Transverse colon (tissue), 4 donors: ENCODE measurements around the gene ENOX1. TPM values are rescaled to one million over a fixed set of nuclear protein-coding genes. Genes with fewer than 3 reads are reported as not detected.

Experiments used
- DNase-seq: peaks from one replicate; pipeline ENCODE4 v3.0.0-alpha.2; 2019
- H3K27ac ChIP-seq, 4 donors: fragments of 200-600 bp; sonication (generic); 2 replicates each; pipeline ENCODE4 v1.5.1; 2016 to 2018; ENCODE audit warnings: inconsistent platforms in 4 of 4
- H3K27me3 ChIP-seq: fragments of 200-600 bp; sonication (generic); 2 replicates; pipeline ENCODE4 v1.5.1; 2017; ENCODE audit warnings: inconsistent platforms
- H3K36me3 ChIP-seq, 4 donors: fragments of 200-600 bp; sonication (generic); 2 replicates each; pipeline ENCODE4 v1.5.1; 2017 to 2019; ENCODE audit warnings: inconsistent platforms in 4 of 4
- H3K4me1 ChIP-seq, 4 donors: fragments of 200-600 bp; sonication (generic); 2 replicates each; pipeline ENCODE4 v1.5.1; 2017 to 2020; ENCODE audit warnings: inconsistent platforms in 4 of 4
- H3K4me3 ChIP-seq, 4 donors: fragments of 200-600 bp; sonication (generic); 1 replicate in 1 of 4; 2 replicates in 3 of 4; pipeline versions ENCODE4 v1.5.1 to v1.6.1; 2017 to 2019; ENCODE audit warnings: inconsistent platforms in 4 of 4
- H3K9me3 ChIP-seq, 2 donors: fragments of 200-600 bp; sonication (generic); 2 replicates each; pipeline ENCODE4 v1.5.1; 2017 to 2019; ENCODE audit warnings: inconsistent platforms in 2 of 2
- EP300 ChIP-seq: sonication (generic); formaldehyde crosslinking; IDR thresholded peaks from one replicate; pipeline ENCODE4 v1.6.1; 2017; ENCODE audit warnings: antibody characterized with exemption, low read depth
- POLR2A ChIP-seq: fragments of 450-650 bp; IDR thresholded peaks from one replicate; pipeline ENCODE4 v1.6.1; 2016; ENCODE audit warnings: antibody characterized with exemption, mild to moderate bottlenecking, moderate library complexity
- POLR2AphosphoS5 ChIP-seq, 3 donors: sonication (generic); formaldehyde crosslinking; IDR thresholded peaks; one replicate each; pipeline ENCODE4 v1.6.1; 2016; ENCODE audit warnings: antibody characterized with exemption in 3 of 3
- WGBS, 2 donors: methylation state at CpG; one replicate each; pipeline ENCODE4 v1.1.5; 2018; ENCODE audit warnings: low coverage in 1 of 2; 5-methylcytosine and 5-hydroxymethylcytosine counted together
- in situ Hi-C, 4 donors: fragments of 200-750 bp; cut with MboI; loops; one replicate each; pipeline versions ENCODE4 v1.15.0 to v1.15.1; 2017; ENCODE audit warnings: low sequenced_read_pairs in 3 of 4, low pct_ligation_motif_present in 1 of 4, low pct_unique_long_range_greater_than_20kb in 1 of 4
- intact Hi-C: fragments of 100-400 bp; cut with DNase I; formaldehyde crosslinking; loops from one replicate; pipeline ENCODE4 v1.15.1; 2023; ENCODE audit warnings: low total_unique reads
- total RNA-seq, 4 donors: library from RNA; depleted of rRNA; stranded (reverse); fragments of >200 nt; gene quantifications; one replicate each; pipeline ENCODE4 v1.1.0, GENCODE V29; 2016
- TF ChIP-seq, protein P1 (sequence below), 5 experiments: fragments of 200-600 bp in 3 of 5; fragments of 450-650 bp in 2 of 5; sonication (generic) in 3 of 5; IDR thresholded peaks; 1 replicate in 2 of 5; 2 replicates in 3 of 5; pipeline ENCODE4 v1.5.1; 2016 to 2017; ENCODE audit warnings: antibody characterized with exemption in 5 of 5, inconsistent platforms in 3 of 5, mild to moderate bottlenecking in 2 of 5, moderate library complexity in 1 of 5

ENOX1 gene
- total RNA-seq, 4 donors from 2014 or later: 1.5 to 6.4 (median 2.2) TPM

GRCh38 chr13:43688227-43688907 lies 98.4 kb downstream of the ENOX1 start:
- peaks cover 0 to 9% (median under 1%) of the 10 kb centered on the region in 4 donors for H3K4me1 ChIP-seq
- intact Hi-C loops: no loop called here
- 75 to 90% methylated on average over 2 to 3 of the region's 3 CpGs for WGBS, 2 donors

GRCh38 chr13:43687038-43687437 lies 99.7 kb downstream of the ENOX1 start:
- no peak for TF ChIP-seq EP300
- TF ChIP-seq, protein P1, sequence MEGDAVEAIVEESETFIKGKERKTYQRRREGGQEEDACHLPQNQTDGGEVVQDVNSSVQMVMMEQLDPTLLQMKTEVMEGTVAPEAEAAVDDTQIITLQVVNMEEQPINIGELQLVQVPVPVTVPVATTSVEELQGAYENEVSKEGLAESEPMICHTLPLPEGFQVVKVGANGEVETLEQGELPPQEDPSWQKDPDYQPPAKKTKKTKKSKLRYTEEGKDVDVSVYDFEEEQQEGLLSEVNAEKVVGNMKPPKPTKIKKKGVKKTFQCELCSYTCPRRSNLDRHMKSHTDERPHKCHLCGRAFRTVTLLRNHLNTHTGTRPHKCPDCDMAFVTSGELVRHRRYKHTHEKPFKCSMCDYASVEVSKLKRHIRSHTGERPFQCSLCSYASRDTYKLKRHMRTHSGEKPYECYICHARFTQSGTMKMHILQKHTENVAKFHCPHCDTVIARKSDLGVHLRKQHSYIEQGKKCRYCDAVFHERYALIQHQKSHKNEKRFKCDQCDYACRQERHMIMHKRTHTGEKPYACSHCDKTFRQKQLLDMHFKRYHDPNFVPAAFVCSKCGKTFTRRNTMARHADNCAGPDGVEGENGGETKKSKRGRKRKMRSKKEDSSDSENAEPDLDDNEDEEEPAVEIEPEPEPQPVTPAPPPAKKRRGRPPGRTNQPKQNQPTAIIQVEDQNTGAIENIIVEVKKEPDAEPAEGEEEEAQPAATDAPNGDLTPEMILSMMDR (IDR thresholded peaks at IDR 0.05): no peak
- TF ChIP-seq POLR2A: no peak
- TF ChIP-seq POLR2AphosphoS5 (IDR thresholded peaks at IDR 0.05): no peak
- in situ Hi-C loops (no loop called here), intact Hi-C loops (no loop called here)
- peaks cover 0 to 15% (median 3%) of the 10 kb centered on the region in 4 donors for H3K4me1 ChIP-seq
- no peak overlapping the region for H3K4me3 ChIP-seq
- H3K27me3 ChIP-seq: no peaks in the 10 kb centered on the region
- H3K36me3 ChIP-seq: no peaks in the 10 kb centered on the region
- DNase-seq: no peak
- WGBS, 2 donors: 76 to 80% methylated on average over 4 of the region's 4 CpGs
- no peaks in the 10 kb centered on the region for H3K9me3 ChIP-seq
- H3K27ac ChIP-seq: peak overlapping the region in 3 of 4 donors; percentile 32 to 70 (median 53)

More at GRCh38 chr13:43688227-43688907, 98.4 kb downstream of the ENOX1 start:
- DNase-seq: no peak
- no peaks in the 10 kb centered on the region for H3K36me3 ChIP-seq
- TF ChIP-seq POLR2AphosphoS5 (IDR thresholded peaks at IDR 0.05) (no peak), POLR2A (no peak), EP300 (no peak)
- TF ChIP-seq, protein P1 (IDR thresholded peaks at IDR 0.05): no peak
- H3K9me3 ChIP-seq: no peaks in the 10 kb centered on the region
- no peak overlapping the region for H3K4me3 ChIP-seq
- peak overlapping the region in 3 of 4 donors; percentile 32 to 70 (median 53) for H3K27ac ChIP-seq
- no peaks in the 10 kb centered on the region for H3K27me3 ChIP-seq
- in situ Hi-C loops: no loop called here

DNA sequence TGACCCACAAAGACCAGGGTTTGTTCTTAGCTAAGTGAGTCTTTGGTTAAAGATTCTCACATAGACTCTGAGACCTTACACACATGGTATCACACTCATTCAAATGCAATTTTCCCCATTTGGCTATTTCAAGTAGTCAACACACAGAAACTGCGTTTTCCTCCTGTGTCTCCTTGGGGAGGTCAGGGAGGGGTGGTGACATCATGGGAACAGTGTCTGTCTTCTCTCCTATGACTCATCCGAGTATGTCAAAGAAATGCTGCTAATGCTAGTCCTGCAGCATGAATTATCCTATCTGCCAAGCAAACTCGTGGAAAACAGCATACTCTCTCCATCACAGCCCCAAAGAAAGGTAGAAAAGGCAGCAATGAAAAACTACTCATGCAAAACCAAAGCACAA lies 100.2 kb downstream of the ENOX1 start:
- Histone ChIP-seq H3K27ac (peak overlapping the region; percentile 32 to 70 (median 54)), H3K27me3 (no peaks in the 10 kb centered on the region), H3K36me3 (no peaks in the 10 kb centered on the region), H3K4me3 (no peak overlapping the region), H3K9me3 (no peaks in the 10 kb centered on the region), H3K4me1 (peaks cover 0 to 19% (median 5%) of the 10 kb centered on the region in 4 donors)
- in situ Hi-C loops (no loop called here), intact Hi-C loops (no loop called here)
- WGBS, 2 donors: 37 to 54% methylated on average over 3 of the region's 3 CpGs
- TF ChIP-seq POLR2AphosphoS5 (IDR thresholded peaks at IDR 0.05) (peak; percentile 53 to 60 (median 60)), EP300 (no peak)
- DNase-seq: no peak

- intact Hi-C loops: no loop called here
- in situ Hi-C loops: no loop called here
- no peak overlapping the region for H3K4me3 ChIP-seq
- H3K9me3 ChIP-seq: no peaks in the 10 kb centered on the region
- peak overlapping the region in 3 of 4 donors; percentile 32 to 70 (median 53) for H3K27ac ChIP-seq
- TF ChIP-seq POLR2AphosphoS5 (IDR thresholded peaks at IDR 0.05) (no peak), POLR2A (no peak), EP300 (no peak)
- TF ChIP-seq, protein P1 (IDR thresholded peaks at IDR 0.05): no peak
- no peak for DNase-seq
- H3K36me3 ChIP-seq: no peaks in the 10 kb centered on the region
- peaks cover 0 to 19% (median 5%) of the 10 kb centered on the region in 4 donors for H3K4me1 ChIP-seq
- 76 to 81% methylated on average over 4 to 9 of the region's 9 CpGs for WGBS, 2 donors
- H3K27me3 ChIP-seq: no peaks in the 10 kb centered on the region
Observed at GRCh38 chr13:43684963-43685725, 101.6 kb downstream of the ENOX1 start.
